KMS-11 (cell line): Measurements from ENCODE around the gene TJP3.

Experiments used
- H2AFZ ChIP-seq: fragments of 200-600 bp; sonication (generic); 2 replicates; pipeline ENCODE4 v1.6.1; 2016; ENCODE audit warnings: antibody characterized with exemption, mixed run types, low read depth
- H3K27ac ChIP-seq: fragments of 200-600 bp; sonication (generic); 2 replicates; pipeline ENCODE4 v1.6.1; 2016; ENCODE audit warnings: mild to moderate bottlenecking, mixed run types
- H3K27me3 ChIP-seq: fragments of 200-600 bp; sonication (generic); 2 replicates; pipeline ENCODE4 v1.6.1; 2017; ENCODE audit warnings: mild to moderate bottlenecking, low read depth, mixed run types, moderate library complexity; ENCODE audit not compliant: insufficient read depth
- H3K36me3 ChIP-seq: fragments of 200-600 bp; sonication (generic); 2 replicates; pipeline ENCODE4 v1.6.1; 2017; ENCODE audit warnings: mild to moderate bottlenecking, mixed run types; ENCODE audit not compliant: insufficient read depth
- H3K4me1 ChIP-seq: fragments of 200-600 bp; sonication (generic); 2 replicates; pipeline ENCODE4 v1.6.1; 2016; ENCODE audit warnings: mild to moderate bottlenecking, low read depth, mixed run types; ENCODE audit not compliant: poor library complexity, severe bottlenecking
- H3K4me2 ChIP-seq: fragments of 200-600 bp; sonication (generic); 2 replicates; pipeline ENCODE4 v1.7.0; 2016; ENCODE audit warnings: mild to moderate bottlenecking, mixed run types
- H3K4me3 ChIP-seq: fragments of 200-600 bp; sonication (generic); IDR thresholded peaks from 2 replicates; pipeline ENCODE4 v1.6.1; 2017; ENCODE audit warnings: low read depth, low read length, mixed read lengths; ENCODE audit not compliant: insufficient read depth
- H3K79me2 ChIP-seq: fragments of 200-600 bp; sonication (generic); 2 replicates; pipeline ENCODE4 v1.6.1; 2016; ENCODE audit warnings: low read depth, mixed run types; ENCODE audit not compliant: insufficient read depth
- H3K9ac ChIP-seq: fragments of 200-600 bp; sonication (generic); 2 replicates; pipeline ENCODE4 v1.6.1; 2016; ENCODE audit warnings: mild to moderate bottlenecking, mixed run types
- H4K20me1 ChIP-seq: fragments of 200-600 bp; sonication (generic); 2 replicates; pipeline ENCODE4 v1.6.1; 2016; ENCODE audit warnings: mild to moderate bottlenecking, mixed run types; ENCODE audit not compliant: insufficient read depth
- TF ChIP-seq, protein P1 (sequence below): fragments of 200-600 bp; sonication (generic); conservative IDR thresholded peaks from 2 replicates; pipeline ENCODE4 v1.6.1; 2017; ENCODE audit warnings: low read depth, mild to moderate bottlenecking, antibody characterized with exemption, low read length, moderate library complexity, mixed read lengths

Gene TJP3

DNA sequence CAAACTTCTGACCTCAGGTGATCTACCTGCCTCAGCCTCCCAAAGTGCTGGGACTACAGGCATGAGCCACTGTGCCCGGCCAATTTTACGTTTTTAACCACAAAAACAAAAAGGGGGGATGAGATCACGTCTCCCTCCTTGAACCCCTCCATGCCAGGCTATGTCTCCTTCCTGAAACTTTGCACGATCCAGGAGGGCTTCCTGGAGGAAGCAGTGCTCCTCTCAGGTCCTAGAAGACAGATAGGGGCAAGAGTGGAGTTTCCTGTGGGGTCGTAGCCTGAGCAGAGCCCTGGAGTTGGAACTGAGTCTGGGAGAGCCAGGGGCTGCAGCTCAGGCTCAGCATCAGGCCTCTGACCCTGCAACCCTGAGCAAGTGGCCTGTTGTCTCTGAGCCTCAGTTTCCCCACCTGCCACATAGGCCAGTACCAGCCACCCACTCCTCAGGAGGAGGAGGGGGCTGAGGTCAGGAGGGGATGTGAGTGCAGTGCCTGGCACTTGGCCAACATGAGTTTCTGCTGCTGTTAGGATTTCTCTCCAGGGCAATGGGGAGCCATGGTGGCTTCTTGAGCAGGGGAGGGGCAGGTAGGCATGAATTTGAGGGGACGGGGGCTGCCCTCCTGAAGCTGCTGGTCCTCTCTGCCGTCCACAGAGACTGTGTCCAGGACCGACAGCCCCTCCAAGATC, 37.3 kb downstream of the TJP3 start:
- no peak overlapping the region for H3K9ac ChIP-seq

DNA sequence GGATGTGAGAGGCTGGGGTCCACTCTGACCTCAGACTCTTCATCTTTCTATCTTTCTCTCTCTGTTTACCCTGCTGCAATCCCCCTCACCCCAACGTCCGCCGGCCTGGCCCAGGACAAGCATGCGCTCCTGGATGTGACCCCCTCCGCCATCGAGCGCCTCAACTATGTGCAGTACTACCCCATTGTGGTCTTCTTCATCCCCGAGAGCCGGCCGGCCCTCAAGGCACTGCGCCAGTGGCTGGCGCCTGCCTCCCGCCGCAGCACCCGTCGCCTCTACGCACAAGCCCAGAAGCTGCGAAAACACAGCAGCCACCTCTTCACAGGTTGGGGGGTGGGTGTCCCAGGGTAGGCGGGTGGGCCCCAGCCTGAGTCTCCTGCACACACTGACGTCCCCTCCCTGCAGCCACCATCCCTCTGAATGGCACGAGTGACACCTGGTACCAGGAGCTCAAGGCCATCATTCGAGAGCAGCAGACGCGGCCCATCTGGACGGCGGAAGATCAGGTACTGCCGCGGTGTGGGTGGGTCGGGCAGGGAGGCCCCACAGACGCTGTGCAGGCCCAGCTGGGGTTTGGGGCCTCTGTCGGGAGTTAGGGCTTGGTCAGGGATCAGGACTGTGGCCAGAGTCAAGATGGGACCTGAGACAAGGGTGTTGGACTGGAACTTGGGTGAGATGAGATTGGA, 38.3 kb downstream of the TJP3 start:
- no peaks in the 10 kb centered on the region for H3K36me3 ChIP-seq
- no peak overlapping the region for H3K9ac ChIP-seq
- no peaks in the 10 kb centered on the region for H3K79me2 ChIP-seq
- H3K27ac ChIP-seq = no peak overlapping the region
- H2AFZ ChIP-seq = no peak overlapping the region
- H4K20me1 ChIP-seq = no peaks in the 10 kb centered on the region
- H3K4me3 ChIP-seq = no peak overlapping the region
- no peak overlapping the region for H3K4me2 ChIP-seq
- TF ChIP-seq, protein P1, sequence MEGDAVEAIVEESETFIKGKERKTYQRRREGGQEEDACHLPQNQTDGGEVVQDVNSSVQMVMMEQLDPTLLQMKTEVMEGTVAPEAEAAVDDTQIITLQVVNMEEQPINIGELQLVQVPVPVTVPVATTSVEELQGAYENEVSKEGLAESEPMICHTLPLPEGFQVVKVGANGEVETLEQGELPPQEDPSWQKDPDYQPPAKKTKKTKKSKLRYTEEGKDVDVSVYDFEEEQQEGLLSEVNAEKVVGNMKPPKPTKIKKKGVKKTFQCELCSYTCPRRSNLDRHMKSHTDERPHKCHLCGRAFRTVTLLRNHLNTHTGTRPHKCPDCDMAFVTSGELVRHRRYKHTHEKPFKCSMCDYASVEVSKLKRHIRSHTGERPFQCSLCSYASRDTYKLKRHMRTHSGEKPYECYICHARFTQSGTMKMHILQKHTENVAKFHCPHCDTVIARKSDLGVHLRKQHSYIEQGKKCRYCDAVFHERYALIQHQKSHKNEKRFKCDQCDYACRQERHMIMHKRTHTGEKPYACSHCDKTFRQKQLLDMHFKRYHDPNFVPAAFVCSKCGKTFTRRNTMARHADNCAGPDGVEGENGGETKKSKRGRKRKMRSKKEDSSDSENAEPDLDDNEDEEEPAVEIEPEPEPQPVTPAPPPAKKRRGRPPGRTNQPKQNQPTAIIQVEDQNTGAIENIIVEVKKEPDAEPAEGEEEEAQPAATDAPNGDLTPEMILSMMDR = no peak
- peaks cover 4% of the 10 kb centered on the region; the same call in 1 of the 2 replicates for H3K27me3 ChIP-seq
- H3K4me1 ChIP-seq = no peaks in the 10 kb centered on the region

More for the DNA sequence above, 37.3 kb downstream of the TJP3 start:
- Histone ChIP-seq H3K4me1 (no peaks in the 10 kb centered on the region), H2AFZ (no peak overlapping the region), H3K4me2 (no peak overlapping the region), H3K79me2 (no peaks in the 10 kb centered on the region), H4K20me1 (no peaks in the 10 kb centered on the region), H3K27ac (no peak overlapping the region), H3K27me3 (peaks cover 10% of the 10 kb centered on the region; the same call in 1 of the 2 replicates), H3K36me3 (no peaks in the 10 kb centered on the region), H3K4me3 (no peak overlapping the region)
- TF ChIP-seq, protein P1 = no peak

DNA sequence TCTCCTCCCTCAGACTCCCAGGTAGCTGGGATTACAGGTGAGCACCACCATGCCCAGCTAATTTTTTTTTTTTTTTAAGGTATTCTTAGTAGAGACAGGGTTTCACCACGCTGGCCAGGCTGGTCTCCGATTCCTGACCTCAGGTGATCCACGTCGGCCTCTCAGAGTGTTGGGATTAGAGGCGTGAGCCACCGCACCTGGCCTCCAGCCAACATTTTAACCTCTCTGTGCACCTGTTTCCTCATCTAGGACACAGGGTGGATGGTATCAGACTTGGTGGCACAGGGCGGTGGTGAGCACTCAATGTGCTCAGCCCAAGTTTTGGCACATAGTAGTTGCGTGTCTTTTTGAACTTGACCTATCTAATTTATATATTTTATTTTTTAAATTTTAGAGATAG, 40.8 kb downstream of the TJP3 start:
- Histone ChIP-seq H3K27me3 (0 out of 2 replicates have a peak, but pooled peaks cover 2% of the 10 kb centered on the region), H4K20me1 (no peaks in the 10 kb centered on the region), H3K27ac (no peak overlapping the region), H3K4me3 (no peak overlapping the region), H3K79me2 (no peaks in the 10 kb centered on the region), H3K36me3 (no peaks in the 10 kb centered on the region), H3K4me1 (no peaks in the 10 kb centered on the region), H2AFZ (no peak overlapping the region), H3K4me2 (no peak overlapping the region), H3K9ac (no peak overlapping the region)
- TF ChIP-seq, protein P1 = no peak

DNA sequence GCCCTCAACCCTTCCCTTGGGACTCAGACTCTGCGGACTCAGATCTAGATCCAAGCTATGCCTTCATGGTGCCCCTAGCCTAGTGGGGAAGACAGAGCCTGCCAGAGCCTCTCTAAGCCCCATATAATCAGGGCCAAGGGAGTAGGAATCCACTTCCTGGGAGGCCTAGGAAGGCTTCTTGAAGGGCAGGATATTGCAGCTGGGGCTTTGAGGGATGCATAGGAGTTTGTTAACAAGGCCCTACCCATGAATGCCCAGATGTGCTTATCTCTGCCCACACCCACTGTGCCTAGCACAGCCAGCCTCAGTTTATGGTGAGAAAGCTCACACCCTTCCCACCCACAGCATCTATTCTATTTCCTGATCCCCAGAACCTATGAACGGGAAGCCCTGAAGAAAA, 42.0 kb downstream of the TJP3 start:
- Histone ChIP-seq H3K27ac (no peak overlapping the region), H3K27me3 (0 out of 2 replicates have a peak, but pooled peaks cover 2% of the 10 kb centered on the region), H3K4me1 (no peaks in the 10 kb centered on the region), H2AFZ (no peak overlapping the region), H3K4me3 (no peak overlapping the region), H4K20me1 (no peaks in the 10 kb centered on the region), H3K79me2 (no peaks in the 10 kb centered on the region), H3K4me2 (no peak overlapping the region), H3K9ac (no peak overlapping the region), H3K36me3 (no peaks in the 10 kb centered on the region)
- TF ChIP-seq, protein P1 = no peak
